ENCODE measurements around the gene FDCSP. TPM values are rescaled to one million over a fixed set of nuclear protein-coding genes. Genes with fewer than 3 reads are reported as not detected.
"Not testable (repeated sequence)": the region's sequence is repeated elsewhere in the genome, so short reads cannot be mapped to it uniquely, and the experiment has no call there.

FDCSP gene
- total and polyA plus RNA-seq, 2 donors (not counting 3 experiments of a cell fraction or from before 2014, with no cell fraction given), result not detected

DNA sequence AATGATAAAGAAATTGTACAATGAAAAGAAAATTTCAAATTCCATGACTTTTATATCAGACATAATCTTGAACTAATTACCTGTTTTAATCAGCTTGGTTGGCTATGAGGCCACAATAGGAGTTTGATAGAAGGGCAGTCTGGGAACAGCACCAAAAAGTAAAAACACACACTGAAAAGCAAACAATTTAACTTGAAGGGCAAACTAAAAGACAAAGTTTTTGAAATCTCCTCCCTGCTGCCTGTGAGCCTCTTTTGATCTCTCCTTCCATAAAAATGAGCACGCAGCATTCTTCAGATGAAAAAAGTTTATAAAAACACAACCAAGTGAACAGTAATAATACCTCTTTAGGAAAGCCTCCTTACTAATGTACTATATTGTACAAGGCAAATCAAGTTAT lies 22.3 kb upstream of the FDCSP start:
- Histone ChIP-seq H3K9me1 (replicated peaks; ENCODE audit: control insufficient read depth, extremely low read depth, insufficient read depth, low read length) (no peaks in the 10 kb centered on the region), H3K4me3 (replicated peaks in 1 of 3; ENCODE audit: insufficient read depth in 1 of 3, low read depth in 1 of 3, low read length in 3 of 3) (no peak overlapping the region), H3K27me3 (ENCODE audit: control insufficient read depth in 2 of 2, insufficient read depth in 2 of 2, low read length in 2 of 2) (no peaks in the 10 kb centered on the region), H3K9me3 (replicated peaks; ENCODE audit: control insufficient read depth, insufficient read depth, low read length) (no peaks in the 10 kb centered on the region), H2AFZ (ENCODE audit: low read depth, low read length) (no peak overlapping the region), H3K27ac (ENCODE audit: insufficient read depth, low read depth, low read length) (no peak overlapping the region), H4K20me1 (replicated peaks; ENCODE audit: control insufficient read depth, extremely low read depth, insufficient read depth, low read length) (no peaks in the 10 kb centered on the region), H3K4me1 (ENCODE audit: control insufficient read depth, extremely low read depth, insufficient read depth, low read length) (no peaks in the 10 kb centered on the region), H3K4me2 (ENCODE audit: insufficient read depth, low read length) (no peak overlapping the region), H3K36me3 (ENCODE audit: control insufficient read depth in 2 of 2, extremely low read depth in 1 of 2, insufficient read depth in 2 of 2, low read length in 2 of 2) (no peaks in the 10 kb centered on the region), H3K79me2 (ENCODE audit: control insufficient read depth, insufficient read depth, low read length) (no peaks in the 10 kb centered on the region), H3K9ac (replicated peaks; ENCODE audit: extremely low read depth, insufficient read depth, low read length) (no peak overlapping the region)
- intact Hi-C loops (cut with micrococcal nuclease), result no loop called here
- CTCF ChIA-PET, result interaction anchor here (1.0 kb wide), 1 partner anchor 20 kb away, joined by 4 read pairs; no protein-coding TSS in a partner anchor
- BruUV-seq (replicated peaks), result no TSS peak
- POLR2A ChIA-PET, result no interaction called here
- TF ChIP-seq POLR2A (IDR thresholded peaks at IDR 0.05; ENCODE audit: low read depth, low read length) (no peak), POLR2AphosphoS5 (IDR thresholded peaks at IDR 0.05; ENCODE audit: insufficient read depth, low read depth, low read length) (no peak), MYC (IDR thresholded peaks at IDR 0.05; ENCODE audit: low read depth, low read length) (no peak), FOS (IDR thresholded peaks at IDR 0.05; ENCODE audit: borderline replicate concordance, insufficient read depth, low read length) (no peak), GATA2 (IDR thresholded peaks at IDR 0.05; ENCODE audit: insufficient read depth, insufficient read length, low read depth, low read length) (no peak), EZH2 (IDR thresholded peaks at IDR 0.05; ENCODE audit: borderline replicate concordance, low read depth, low read length, severe bottlenecking) (no peak), JUN (IDR thresholded peaks at IDR 0.05; ENCODE audit: borderline replicate concordance, insufficient read depth, insufficient read length, low read depth) (no peak)
- TF ChIP-seq, protein P1, sequence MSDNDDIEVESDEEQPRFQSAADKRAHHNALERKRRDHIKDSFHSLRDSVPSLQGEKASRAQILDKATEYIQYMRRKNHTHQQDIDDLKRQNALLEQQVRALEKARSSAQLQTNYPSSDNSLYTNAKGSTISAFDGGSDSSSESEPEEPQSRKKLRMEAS (IDR thresholded peaks at IDR 0.05; ENCODE audit: insufficient read depth, insufficient read length), result no peak
- TF ChIP-seq, protein P2, sequence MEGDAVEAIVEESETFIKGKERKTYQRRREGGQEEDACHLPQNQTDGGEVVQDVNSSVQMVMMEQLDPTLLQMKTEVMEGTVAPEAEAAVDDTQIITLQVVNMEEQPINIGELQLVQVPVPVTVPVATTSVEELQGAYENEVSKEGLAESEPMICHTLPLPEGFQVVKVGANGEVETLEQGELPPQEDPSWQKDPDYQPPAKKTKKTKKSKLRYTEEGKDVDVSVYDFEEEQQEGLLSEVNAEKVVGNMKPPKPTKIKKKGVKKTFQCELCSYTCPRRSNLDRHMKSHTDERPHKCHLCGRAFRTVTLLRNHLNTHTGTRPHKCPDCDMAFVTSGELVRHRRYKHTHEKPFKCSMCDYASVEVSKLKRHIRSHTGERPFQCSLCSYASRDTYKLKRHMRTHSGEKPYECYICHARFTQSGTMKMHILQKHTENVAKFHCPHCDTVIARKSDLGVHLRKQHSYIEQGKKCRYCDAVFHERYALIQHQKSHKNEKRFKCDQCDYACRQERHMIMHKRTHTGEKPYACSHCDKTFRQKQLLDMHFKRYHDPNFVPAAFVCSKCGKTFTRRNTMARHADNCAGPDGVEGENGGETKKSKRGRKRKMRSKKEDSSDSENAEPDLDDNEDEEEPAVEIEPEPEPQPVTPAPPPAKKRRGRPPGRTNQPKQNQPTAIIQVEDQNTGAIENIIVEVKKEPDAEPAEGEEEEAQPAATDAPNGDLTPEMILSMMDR (IDR thresholded peaks at IDR 0.05; ENCODE audit: extremely low read depth in 1 of 2, insufficient read depth in 1 of 2, low read depth in 1 of 2, low read length in 2 of 2), result no peak
- FAIRE-seq (no peak), DNase-seq (ENCODE audit: low read depth, low spot score) (no peak)
- dilution Hi-C loops (cut with MboI; ENCODE audit: extremely low pct_ligation_motif_present, low sequenced_read_pairs), result no loop called here

DNA sequence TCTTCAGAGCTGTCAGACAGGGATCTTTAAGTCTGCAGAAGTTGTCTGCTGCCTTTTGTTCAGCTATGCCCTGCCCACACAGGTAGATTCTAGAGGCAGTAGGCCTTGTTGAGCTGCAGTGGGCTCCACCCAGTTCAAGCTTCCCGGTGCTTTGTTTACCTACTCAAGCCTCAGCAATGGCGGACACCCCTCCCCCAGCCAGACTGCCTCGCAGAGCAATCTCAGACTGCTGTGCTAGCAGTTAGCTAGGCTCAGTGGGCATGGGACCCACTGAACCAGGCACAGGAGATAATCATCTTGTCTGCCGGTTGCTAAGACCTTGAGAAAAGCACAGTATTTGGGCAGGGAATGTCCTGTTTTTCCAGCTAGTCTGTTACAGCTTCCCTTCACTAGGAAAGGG lies 13.2 kb upstream of the FDCSP start:
- POLR2A ChIA-PET; CTCF ChIA-PET; dilution Hi-C loops (cut with MboI; ENCODE audit: extremely low pct_ligation_motif_present, low sequenced_read_pairs): not testable (repeated sequence)

DNA sequence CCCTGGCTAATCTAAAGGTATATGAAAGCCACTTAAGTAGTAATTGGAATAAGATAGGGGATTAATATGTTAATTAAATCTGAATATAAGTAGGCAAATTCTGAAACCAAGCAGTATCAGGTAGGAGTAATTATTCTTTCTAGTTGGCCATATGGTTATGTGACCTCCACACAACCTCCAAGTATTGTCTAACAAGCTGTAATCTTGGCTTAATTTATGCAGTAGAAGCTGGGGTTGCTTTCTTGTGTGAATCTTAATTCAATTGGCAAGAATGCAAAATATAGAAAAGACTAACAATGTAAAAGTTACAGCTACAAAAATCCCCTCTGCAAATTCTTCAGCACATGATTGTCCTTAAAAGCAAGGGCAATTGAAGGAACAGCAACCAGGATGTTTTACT lies 9.8 kb upstream of the FDCSP start:
- H3K9ac ChIP-seq (replicated peaks; ENCODE audit: extremely low read depth, insufficient read depth, low read length); H3K79me2 ChIP-seq (ENCODE audit: control insufficient read depth, insufficient read depth, low read length); POLR2A ChIA-PET; H3K9me3 ChIP-seq (replicated peaks; ENCODE audit: control insufficient read depth, insufficient read depth, low read length); dilution Hi-C loops (cut with MboI; ENCODE audit: extremely low pct_ligation_motif_present, low sequenced_read_pairs); H3K36me3 ChIP-seq (ENCODE audit: control insufficient read depth in 2 of 2, extremely low read depth in 1 of 2, insufficient read depth in 2 of 2, low read length in 2 of 2); H2AFZ ChIP-seq (ENCODE audit: low read depth, low read length); H3K27me3 ChIP-seq (ENCODE audit: control insufficient read depth in 2 of 2, insufficient read depth in 2 of 2, low read length in 2 of 2); H3K27ac ChIP-seq (ENCODE audit: insufficient read depth, low read depth, low read length); H3K4me2 ChIP-seq (ENCODE audit: insufficient read depth, low read length); H3K4me1 ChIP-seq (ENCODE audit: control insufficient read depth, extremely low read depth, insufficient read depth, low read length); FAIRE-seq; H3K9me1 ChIP-seq (replicated peaks; ENCODE audit: control insufficient read depth, extremely low read depth, insufficient read depth, low read length); intact Hi-C loops (cut with micrococcal nuclease); CTCF ChIA-PET; H4K20me1 ChIP-seq (replicated peaks; ENCODE audit: control insufficient read depth, extremely low read depth, insufficient read depth, low read length); H3K4me3 ChIP-seq (replicated peaks in 1 of 3; ENCODE audit: insufficient read depth in 1 of 3, low read depth in 1 of 3, low read length in 3 of 3); BruUV-seq (replicated peaks); DNase-seq (ENCODE audit: low read depth, low spot score): not testable (repeated sequence)

More for the DNA sequence above, 13.2 kb upstream of the FDCSP start:
- DNase-seq (ENCODE audit: low read depth, low spot score); H2AFZ ChIP-seq (ENCODE audit: low read depth, low read length); H3K4me3 ChIP-seq (replicated peaks in 1 of 3; ENCODE audit: insufficient read depth in 1 of 3, low read depth in 1 of 3, low read length in 3 of 3); H3K4me2 ChIP-seq (ENCODE audit: insufficient read depth, low read length); intact Hi-C loops (cut with micrococcal nuclease); H3K4me1 ChIP-seq (ENCODE audit: control insufficient read depth, extremely low read depth, insufficient read depth, low read length); H3K36me3 ChIP-seq (ENCODE audit: control insufficient read depth in 2 of 2, extremely low read depth in 1 of 2, insufficient read depth in 2 of 2, low read length in 2 of 2); H3K9me3 ChIP-seq (replicated peaks; ENCODE audit: control insufficient read depth, insufficient read depth, low read length); H3K27ac ChIP-seq (ENCODE audit: insufficient read depth, low read depth, low read length); H3K9me1 ChIP-seq (replicated peaks; ENCODE audit: control insufficient read depth, extremely low read depth, insufficient read depth, low read length); H3K9ac ChIP-seq (replicated peaks; ENCODE audit: extremely low read depth, insufficient read depth, low read length); BruUV-seq (replicated peaks); H4K20me1 ChIP-seq (replicated peaks; ENCODE audit: control insufficient read depth, extremely low read depth, insufficient read depth, low read length); H3K27me3 ChIP-seq (ENCODE audit: control insufficient read depth in 2 of 2, insufficient read depth in 2 of 2, low read length in 2 of 2); H3K79me2 ChIP-seq (ENCODE audit: control insufficient read depth, insufficient read depth, low read length); FAIRE-seq: not testable (repeated sequence)
